ENCODE results near the gene SPAG5.

SPAG5 gene

GRCh38 chr17:28538296-28538895 is 60.4 kb downstream of the SPAG5 start:
- no peaks in the 10 kb centered on the region for H3K27me3 ChIP-seq (replicated peaks)
- no peak for DNase-seq
- TF ChIP-seq CTCF (IDR thresholded peaks at IDR 0.05; ENCODE audit: low read depth, low read length, missing control alignments): no peak
- H3K4me3 ChIP-seq (ENCODE audit: low read depth, low read length): no peak overlapping the region
- H3K27ac ChIP-seq: no peak overlapping the region
- no peaks in the 10 kb centered on the region for H3K36me3 ChIP-seq (replicated peaks)
- in situ Hi-C loops (cut with HindIII; ENCODE audit: low pct_ligation_motif_present, low sequenced_read_pairs): no loop called here

GRCh38 chr17:28537219-28537610 is 61.6 kb downstream of the SPAG5 start:
- Histone ChIP-seq H3K27me3 (replicated peaks) (no peaks in the 10 kb centered on the region), H3K4me3 (ENCODE audit: low read depth, low read length) (no peak overlapping the region), H3K36me3 (replicated peaks) (no peaks in the 10 kb centered on the region), H3K27ac (no peak overlapping the region)
- no peak for TF ChIP-seq CTCF (IDR thresholded peaks at IDR 0.05; ENCODE audit: low read depth, low read length, missing control alignments)
- DNase-seq: no peak
- in situ Hi-C loops (cut with HindIII; ENCODE audit: low pct_ligation_motif_present, low sequenced_read_pairs): no loop called here

- Histone ChIP-seq H3K4me3 (ENCODE audit: low read depth, low read length) (no peak overlapping the region), H3K36me3 (replicated peaks) (no peaks in the 10 kb centered on the region), H3K27ac (no peak overlapping the region), H3K27me3 (replicated peaks) (no peaks in the 10 kb centered on the region)
- in situ Hi-C loops (cut with HindIII; ENCODE audit: low pct_ligation_motif_present, low sequenced_read_pairs): no loop called here
- no peak for DNase-seq
- no peak for TF ChIP-seq CTCF (IDR thresholded peaks at IDR 0.05; ENCODE audit: low read depth, low read length, missing control alignments)
Measured at GRCh38 chr17:28536532-28537218, 62.1 kb downstream of the SPAG5 start.

- no peak for DNase-seq
- H3K27ac ChIP-seq: no peak overlapping the region
- H3K27me3 ChIP-seq (replicated peaks): no peaks in the 10 kb centered on the region
- H3K4me3 ChIP-seq (ENCODE audit: low read depth, low read length): no peak overlapping the region
- TF ChIP-seq CTCF (IDR thresholded peaks at IDR 0.05; ENCODE audit: low read depth, low read length, missing control alignments): no peak
- in situ Hi-C loops (cut with HindIII; ENCODE audit: low pct_ligation_motif_present, low sequenced_read_pairs): no loop called here
- H3K36me3 ChIP-seq (replicated peaks): no peaks in the 10 kb centered on the region
Measured at GRCh38 chr17:28534740-28535375, 64.0 kb downstream of the SPAG5 start.

- DNase-seq: no peak
- H3K27me3 ChIP-seq (replicated peaks): no peaks in the 10 kb centered on the region
- in situ Hi-C loops (cut with HindIII; ENCODE audit: low pct_ligation_motif_present, low sequenced_read_pairs): no loop called here
- H3K27ac ChIP-seq: no peak overlapping the region
- no peak overlapping the region for H3K4me3 ChIP-seq (ENCODE audit: low read depth, low read length)
- no peak for TF ChIP-seq CTCF (IDR thresholded peaks at IDR 0.05; ENCODE audit: low read depth, low read length, missing control alignments)
- H3K36me3 ChIP-seq (replicated peaks): no peaks in the 10 kb centered on the region
Measured at GRCh38 chr17:28533091-28533807, 65.6 kb downstream of the SPAG5 start.
